H1 (cell line): ENCODE measurements around the gene EML5.

ENCODE experiments used
- CEBPB ChIP-seq: IDR thresholded peaks from 2 replicates; pipeline ENCODE4 v1.6.1; 2012; ENCODE audit warnings: low read depth, low read length
- EP300 ChIP-seq, 2 experiments: IDR thresholded peaks; 1 replicate in 1 of 2; 2 replicates in 1 of 2; pipeline ENCODE4 v1.6.1; 2011 to 2012; ENCODE audit warnings: low read depth in 2 of 2, low read length in 2 of 2, mild to moderate bottlenecking in 2 of 2, borderline replicate concordance in 1 of 2, inconsistent platforms in 1 of 2, moderate library complexity in 1 of 2
- HDAC2 ChIP-seq, 2 experiments: fragments of 300-600 bp in 1 of 2; sonication (generic) in 1 of 2; IDR thresholded peaks; 2 replicates each; pipeline ENCODE4 v1.6.1; 2011 to 2012; ENCODE audit warnings: low read depth in 2 of 2, low read length in 2 of 2, mild to moderate bottlenecking in 2 of 2, moderate library complexity in 2 of 2, borderline replicate concordance in 1 of 2, inconsistent platforms in 1 of 2
- POLR2A ChIP-seq, 2 experiments: IDR thresholded peaks; 1 replicate in 1 of 2; 2 replicates in 1 of 2; pipeline ENCODE4 v1.6.1; 2011; ENCODE audit warnings: low read depth in 2 of 2, low read length in 2 of 2, mild to moderate bottlenecking in 2 of 2; ENCODE audit errors: control extremely low read depth in 1 of 2
- POLR2AphosphoS5 ChIP-seq: IDR thresholded peaks from 2 replicates; pipeline ENCODE4 v1.6.1; 2011; ENCODE audit warnings: low read depth, low read length
- RAD21 ChIP-seq, 2 experiments: IDR thresholded peaks in 1 of 2; conservative IDR thresholded peaks in 1 of 2; 2 replicates each; pipeline ENCODE4 v1.6.1; 2011; ENCODE audit warnings: low read depth in 2 of 2, low read length in 2 of 2, improper control_type of control experiment in 1 of 2, inconsistent platforms in 1 of 2, mild to moderate bottlenecking in 1 of 2, moderate library complexity in 1 of 2
- RFX5 ChIP-seq: IDR thresholded peaks from 2 replicates; pipeline ENCODE4 v1.6.1; 2011; ENCODE audit warnings: low read depth, low read length, improper control_type of control experiment, borderline replicate concordance
- TAF1 ChIP-seq: IDR thresholded peaks from 2 replicates; pipeline ENCODE4 v1.6.1; 2011; ENCODE audit warnings: mild to moderate bottlenecking, low read depth, low read length
- ZNF274 ChIP-seq: IDR thresholded peaks from 2 replicates; pipeline ENCODE4 v1.7.0; 2012; ENCODE audit warnings: low read length, borderline replicate concordance; ENCODE audit errors: extremely low read depth
- TF ChIP-seq, protein P1 (sequence below), 3 experiments: IDR thresholded peaks; 1 replicate in 2 of 3; 2 replicates in 1 of 3; pipeline versions ENCODE4 v1.5.1 to v1.6.1; 2011; ENCODE audit warnings: low read length in 3 of 3, mild to moderate bottlenecking in 3 of 3, inconsistent platforms in 2 of 3, low read depth in 1 of 3, moderate library complexity in 1 of 3; ENCODE audit not compliant: insufficient read depth in 1 of 3; ENCODE audit errors: control extremely low read depth in 1 of 3

DNA sequence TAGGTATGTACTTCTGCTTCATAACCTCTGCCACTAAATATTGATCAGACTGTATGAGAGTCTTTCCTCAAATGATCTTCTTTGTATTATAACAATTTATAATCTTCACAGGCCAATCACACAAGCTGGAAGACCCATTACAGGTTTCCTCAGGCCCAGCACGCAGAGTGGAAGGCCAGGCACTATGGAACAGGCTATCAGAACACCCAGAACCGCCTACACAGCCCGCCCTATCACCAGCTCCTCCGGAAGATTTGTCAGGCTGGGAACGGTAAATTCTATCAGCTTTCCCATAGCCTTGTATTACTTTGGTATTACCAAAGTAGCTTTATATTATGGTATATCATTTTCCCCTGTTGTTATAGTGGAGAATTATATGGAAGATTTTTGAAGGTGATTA lies 48.2 kb upstream of the EML5 start:
- TF ChIP-seq HDAC2 (IDR thresholded peaks at IDR 0.05; ENCODE audit: borderline replicate concordance in 1 of 2, low read depth in 2 of 2, low read length in 2 of 2) (no peak), RFX5 (no peak), POLR2AphosphoS5 (no peak), TAF1 (no peak), CEBPB (no peak), POLR2A (IDR thresholded peaks at IDR 0.05; ENCODE audit: control extremely low read depth in 1 of 2, low read depth in 2 of 2, low read length in 2 of 2) (no peak), RAD21 (IDR thresholded peaks at IDR 0.05 in 1 of 2, conservative IDR thresholded peaks at IDR 0.05 in 1 of 2; ENCODE audit: low read depth in 2 of 2, low read length in 2 of 2) (no peak), ZNF274 (no peak), EP300 (IDR thresholded peaks at IDR 0.05; ENCODE audit: borderline replicate concordance in 1 of 2, low read depth in 2 of 2, low read length in 2 of 2) (no peak)
- TF ChIP-seq, protein P1, sequence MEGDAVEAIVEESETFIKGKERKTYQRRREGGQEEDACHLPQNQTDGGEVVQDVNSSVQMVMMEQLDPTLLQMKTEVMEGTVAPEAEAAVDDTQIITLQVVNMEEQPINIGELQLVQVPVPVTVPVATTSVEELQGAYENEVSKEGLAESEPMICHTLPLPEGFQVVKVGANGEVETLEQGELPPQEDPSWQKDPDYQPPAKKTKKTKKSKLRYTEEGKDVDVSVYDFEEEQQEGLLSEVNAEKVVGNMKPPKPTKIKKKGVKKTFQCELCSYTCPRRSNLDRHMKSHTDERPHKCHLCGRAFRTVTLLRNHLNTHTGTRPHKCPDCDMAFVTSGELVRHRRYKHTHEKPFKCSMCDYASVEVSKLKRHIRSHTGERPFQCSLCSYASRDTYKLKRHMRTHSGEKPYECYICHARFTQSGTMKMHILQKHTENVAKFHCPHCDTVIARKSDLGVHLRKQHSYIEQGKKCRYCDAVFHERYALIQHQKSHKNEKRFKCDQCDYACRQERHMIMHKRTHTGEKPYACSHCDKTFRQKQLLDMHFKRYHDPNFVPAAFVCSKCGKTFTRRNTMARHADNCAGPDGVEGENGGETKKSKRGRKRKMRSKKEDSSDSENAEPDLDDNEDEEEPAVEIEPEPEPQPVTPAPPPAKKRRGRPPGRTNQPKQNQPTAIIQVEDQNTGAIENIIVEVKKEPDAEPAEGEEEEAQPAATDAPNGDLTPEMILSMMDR (IDR thresholded peaks at IDR 0.05; ENCODE audit: control extremely low read depth in 1 of 3, insufficient read depth in 1 of 3, low read depth in 1 of 3, low read length in 3 of 3), result no peak
